Stimulated activated CD8-positive, alpha-beta memory T cell treated with anti-CD3 and anti-CD28 coated beads, Interleukin-15, amount 100 ng/mL, for 24 hours (primary cell): ENCODE data around the gene PFDN4.

Experiments used
- DNase-seq: peaks from one replicate; pipeline ENCODE4 v3.0.0-alpha.2; 2020; ENCODE audit warnings: low read depth

PFDN4 gene

DNA sequence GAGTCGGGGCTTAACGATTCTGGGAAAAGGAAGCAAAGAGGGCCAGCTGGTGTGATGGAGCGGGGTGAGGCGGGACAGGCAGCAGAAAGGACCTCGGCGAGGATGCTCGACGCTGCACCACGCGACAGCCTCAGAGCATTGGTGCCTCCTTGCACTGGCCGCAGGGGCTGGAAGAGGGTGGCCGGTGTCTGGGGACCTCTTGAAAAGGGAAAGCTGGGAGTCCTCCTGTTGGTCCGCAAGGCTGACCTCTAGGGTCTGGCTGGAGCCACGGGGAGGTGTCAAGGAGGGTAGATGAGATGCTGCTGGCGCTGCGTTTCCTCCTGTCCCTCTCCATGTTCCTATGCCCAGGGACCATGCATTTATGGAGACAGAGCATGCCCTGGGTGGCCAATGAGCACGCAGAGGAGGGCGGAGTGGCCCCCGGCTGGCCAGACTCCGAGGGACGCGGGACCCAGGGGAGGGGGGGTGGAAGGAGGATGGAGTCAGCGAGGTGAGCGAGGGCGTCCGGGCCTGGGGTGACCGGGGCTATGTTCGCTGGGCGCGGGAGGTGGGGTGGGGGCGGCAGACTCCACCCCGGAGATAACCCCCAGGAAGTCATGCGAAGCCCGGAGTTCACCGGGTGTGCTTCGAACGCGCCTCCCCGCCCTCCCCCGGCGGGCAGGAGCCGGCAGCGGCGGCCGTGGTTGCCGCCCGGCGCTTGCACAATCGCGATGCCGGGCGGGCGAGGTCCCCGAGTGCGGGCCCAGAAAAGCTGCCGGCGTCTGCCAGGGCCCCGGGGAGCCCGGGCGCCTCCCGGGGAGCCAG lies 34.0 kb upstream of the PFDN4 start, which contains the start of gene CYP24A1:
TSS of gene CYP24A1 (minus strand) at position 334 of the 804 bp plus-strand sequence. CDS start 407 bp downstream, outside the sequence.
- no peak for DNase-seq

DNA sequence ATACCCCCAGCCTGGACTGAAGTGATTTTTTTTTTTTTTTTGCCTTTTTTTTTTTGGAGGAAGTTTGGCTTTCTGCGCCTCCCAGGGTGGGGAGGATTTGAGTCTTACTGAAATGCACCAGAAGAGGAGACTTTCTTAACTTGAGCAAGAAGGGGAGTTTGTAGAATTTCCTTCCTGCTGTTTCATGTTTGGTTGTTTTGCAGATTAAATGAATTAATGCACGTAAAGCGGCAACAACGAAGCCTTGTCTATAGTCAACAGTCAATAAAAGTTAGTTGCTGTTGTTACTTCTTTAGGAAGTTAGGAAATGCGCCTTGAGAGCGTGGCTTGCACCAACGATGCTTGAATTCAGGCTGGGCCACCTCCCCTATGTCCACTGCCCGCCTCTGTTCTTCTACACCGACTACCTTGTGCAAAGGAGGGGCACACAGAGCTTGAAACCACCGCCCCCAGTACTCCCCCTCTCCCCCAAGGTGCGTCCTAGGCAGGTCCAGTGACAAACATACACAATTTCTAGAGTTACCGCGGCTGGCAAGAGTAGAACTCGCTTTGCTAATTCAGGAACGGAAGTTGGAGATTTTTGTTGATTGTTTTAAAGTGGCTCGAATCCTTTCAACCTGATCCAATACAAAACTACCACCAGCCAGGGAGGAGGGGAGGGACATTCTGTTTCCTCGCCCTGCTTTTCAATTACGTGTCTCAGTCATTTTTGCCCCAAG lies 33.3 kb upstream of the PFDN4 start:
- no peak for DNase-seq

DNA sequence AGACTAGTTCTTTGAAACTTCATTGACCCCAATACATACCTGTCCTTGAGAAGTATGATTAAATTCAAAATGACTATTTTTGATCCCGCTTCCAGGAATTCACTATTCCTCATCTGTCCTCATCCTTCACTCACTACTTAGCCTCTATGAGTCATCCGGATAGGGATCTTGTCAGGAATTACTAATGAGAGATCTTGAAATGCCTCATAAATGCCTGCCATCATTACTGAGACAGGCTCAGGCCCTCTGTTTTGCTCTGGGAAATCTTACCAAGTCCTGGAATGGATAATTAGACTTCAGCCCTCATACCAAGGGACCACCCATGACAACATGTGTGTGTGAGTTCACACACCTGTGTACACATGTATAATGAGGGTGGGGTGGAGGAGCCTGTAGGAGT lies 31.3 kb upstream of the PFDN4 start:
- no peak for DNase-seq

DNA sequence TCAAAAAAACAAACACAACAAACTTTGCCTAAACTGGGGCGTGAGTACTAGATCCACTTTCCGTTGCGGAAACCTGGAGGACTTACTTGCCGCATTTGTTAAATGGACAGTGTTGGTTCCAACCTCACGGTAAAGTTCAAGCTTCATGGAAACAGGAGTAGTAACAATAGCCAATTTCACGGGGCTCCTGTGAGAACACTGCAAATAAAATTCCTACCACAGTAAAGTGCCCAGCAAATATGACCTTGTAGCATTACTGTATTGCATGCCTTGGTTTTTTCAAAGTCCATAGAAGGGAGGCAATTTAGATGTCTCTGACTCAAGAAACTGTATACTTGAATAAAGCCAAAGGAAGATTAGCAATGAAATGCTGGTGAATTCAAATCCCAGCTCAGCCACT lies 30.5 kb upstream of the PFDN4 start:
- no peak for DNase-seq

DNA sequence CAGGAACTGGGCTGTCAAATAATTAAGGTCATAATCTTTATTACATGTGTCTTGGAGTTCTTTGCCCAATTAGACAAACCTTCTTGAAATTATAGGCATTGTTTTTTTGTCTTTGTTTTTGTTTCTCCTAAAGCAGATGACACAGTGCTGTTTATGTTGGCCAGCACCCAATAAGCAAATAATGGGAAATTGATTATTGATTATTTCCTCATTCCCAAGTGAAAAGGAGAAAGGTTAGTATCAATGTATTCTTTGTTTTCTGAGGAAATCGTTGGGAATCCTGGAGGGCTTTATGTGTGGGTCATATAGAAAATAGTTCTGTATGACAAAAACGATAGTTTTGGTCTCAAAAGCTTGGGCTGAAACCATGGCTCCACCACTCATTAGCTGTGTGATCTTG lies 29.6 kb upstream of the PFDN4 start:
- no peak for DNase-seq

DNA sequence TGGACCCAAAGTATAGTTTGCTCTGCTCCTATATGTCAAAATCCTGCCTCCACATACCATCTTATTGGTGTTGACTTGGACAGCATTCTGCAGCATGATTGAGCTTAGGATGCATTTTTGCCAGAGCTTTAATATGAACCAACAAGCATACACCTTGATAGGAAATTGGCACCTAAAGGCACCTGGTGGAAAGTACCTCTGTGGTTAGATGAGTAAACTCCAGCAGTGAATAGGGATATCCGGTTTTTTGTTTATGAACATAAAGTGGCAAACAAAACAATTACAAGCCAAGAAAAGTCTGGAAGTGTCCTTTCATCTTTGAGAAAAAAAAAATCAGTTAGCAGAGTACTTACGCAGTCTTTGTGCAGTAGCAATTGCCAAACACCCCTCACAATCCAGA lies 27.9 kb upstream of the PFDN4 start:
- no peak for DNase-seq

DNA sequence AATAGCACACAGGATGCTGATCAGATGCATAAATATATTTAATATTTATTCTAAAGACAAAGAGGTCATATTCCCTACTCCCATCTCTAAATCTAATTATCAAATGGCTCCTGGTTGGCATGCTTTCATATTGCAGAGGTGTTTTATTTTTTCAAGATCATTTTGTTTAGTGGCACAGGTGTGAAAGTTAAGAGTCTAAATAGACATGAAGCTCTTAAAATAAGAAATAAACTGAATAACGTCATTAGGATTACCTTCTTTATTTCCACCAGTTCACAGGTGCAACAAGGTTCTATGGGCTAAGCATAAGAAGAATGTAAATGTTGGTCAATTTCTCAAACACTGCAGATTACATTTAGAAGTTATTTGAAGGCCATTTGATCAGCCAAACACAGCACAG lies 27.0 kb upstream of the PFDN4 start:
- no peak for DNase-seq

DNA sequence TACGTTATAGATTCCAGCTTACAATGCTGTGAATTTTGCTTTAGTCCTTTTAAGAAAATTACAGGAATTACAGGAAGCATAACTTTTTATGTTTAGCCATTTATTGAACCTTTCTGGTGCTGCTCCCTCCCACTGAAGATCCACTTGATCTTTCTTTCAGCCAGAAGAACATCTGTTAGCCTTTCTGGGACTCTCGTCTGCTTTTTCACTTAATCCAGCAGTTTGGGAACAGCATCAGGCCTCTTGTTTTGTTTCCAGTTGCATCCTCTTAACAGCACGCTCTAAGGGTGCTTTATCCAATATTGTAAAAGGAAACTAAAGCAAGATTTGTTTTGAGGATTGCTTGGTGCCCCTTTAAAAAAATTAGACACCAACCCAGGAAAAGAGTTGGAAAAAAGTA lies 23.8 kb upstream of the PFDN4 start:
- DNase-seq, result no peak

DNA sequence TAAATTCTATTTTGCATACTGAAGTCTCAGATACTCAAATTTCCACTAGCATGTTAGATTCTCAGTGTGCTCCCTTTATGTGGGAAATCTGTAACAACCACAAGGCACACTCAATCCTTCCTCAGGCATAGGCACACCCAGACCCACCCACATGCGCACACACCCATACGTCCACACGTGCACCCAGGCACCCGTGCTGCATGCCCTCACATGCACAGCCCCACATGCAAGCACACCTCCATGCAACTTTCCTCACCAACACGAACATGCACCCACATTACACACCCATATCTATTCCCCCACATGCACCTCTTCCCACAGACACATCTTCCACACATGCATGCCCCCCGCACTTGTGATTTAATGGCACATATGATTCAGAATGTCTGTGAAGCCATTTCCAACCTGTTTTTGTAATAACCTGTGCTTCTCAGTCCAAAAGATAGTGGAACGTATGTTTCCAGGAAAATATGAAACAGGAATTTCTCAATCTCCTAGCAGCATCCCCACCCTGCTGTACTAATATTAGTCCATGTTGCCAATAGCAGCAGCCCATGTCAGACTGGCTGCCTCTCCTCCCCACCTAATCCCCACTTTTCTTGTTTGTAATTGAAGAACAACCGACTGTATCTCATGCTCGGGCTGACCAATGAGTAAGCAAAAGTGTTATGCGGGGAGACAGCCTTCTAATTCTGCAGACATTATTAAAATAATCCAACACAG lies 22.8 kb upstream of the PFDN4 start:
- DNase-seq, result no peak

DNA sequence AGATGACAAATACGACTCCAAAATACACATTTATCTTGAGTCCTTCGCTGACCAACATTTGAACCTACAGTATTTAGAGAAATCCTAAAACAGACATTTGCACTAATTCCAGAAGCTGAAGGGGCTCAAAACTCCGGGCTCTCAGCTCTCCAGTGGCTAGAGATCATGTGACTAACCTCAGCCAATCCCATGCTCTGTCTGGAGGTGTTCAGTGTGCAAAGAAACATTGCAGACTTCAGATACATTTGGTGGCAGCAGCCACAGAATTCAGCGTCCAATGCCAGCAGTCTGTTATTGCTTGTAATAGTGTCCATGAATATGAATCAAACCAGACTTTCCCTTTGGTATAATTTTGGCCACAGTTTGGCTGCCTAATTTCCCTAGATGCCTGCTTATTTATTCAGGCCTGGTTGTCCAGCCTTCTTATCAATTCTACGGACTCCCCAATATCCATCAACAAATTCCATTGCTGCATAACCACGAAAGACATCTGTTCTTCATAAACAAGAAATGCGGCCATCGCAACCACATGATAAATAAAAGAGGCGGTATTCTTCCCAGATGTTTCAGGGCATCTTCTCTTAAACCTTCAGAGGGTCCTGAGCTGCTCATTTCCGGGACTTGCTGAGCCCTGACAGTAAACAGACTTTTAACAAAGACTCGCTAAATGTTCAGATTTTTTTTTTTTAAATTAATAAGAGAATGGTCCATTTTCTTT lies 19.6 kb upstream of the PFDN4 start:
- no peak for DNase-seq

DNA sequence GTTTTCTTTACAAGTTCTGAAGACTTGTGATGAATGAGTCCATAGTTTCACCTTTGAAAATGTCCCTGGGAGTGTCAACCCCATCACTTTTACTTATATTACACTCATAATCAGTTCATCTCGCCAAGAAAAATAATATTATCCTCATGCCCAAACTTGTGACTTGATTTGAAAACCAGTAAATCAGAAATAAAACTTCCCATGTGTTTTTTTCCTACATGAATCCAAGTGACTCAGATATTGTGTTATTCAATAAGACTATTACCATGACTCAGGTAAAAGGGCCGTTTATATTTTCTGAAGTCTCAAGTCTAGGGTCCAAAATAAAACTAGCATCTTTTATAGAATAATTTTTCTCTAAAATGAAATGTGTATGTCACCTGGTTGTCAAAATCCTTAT lies 18.3 kb upstream of the PFDN4 start:
- DNase-seq, result no peak

DNA sequence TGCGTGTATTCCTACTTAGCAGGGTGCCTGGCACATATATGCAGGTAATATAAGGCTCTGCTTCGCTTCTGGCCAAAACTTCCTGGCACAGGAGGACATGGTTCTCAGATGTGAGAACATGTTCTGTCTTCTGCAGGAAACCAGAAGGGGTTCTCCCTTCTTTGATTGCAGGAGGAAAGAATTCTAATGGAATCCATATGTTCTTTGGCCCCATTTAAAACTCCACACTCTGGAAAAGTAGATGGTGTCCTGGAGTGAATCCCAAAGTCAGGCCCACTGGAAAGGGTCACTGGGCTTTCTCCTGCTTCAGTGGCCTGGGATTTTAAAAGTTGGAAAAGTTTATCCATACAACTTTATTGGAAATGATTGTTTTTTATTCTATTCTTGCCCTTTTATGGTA lies 17.7 kb upstream of the PFDN4 start:
- DNase-seq, result no peak

DNA sequence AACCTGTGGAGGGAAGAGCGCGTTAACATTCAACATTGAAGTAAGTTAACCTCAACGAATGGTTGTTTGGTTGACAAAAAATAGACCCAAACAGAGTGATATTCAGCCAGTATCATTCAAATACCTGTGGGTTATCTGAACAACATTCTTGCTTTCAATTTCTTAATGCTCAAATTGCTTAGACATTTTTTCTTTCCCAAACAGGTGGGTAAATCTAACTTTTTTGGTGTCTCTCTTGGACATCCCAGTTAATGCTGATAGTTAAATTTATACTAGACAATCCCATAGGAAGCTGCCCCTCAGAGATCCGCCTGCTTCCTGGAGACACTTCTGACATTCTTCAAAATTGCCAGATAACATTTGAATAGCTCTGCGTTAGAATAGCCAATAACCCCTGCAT lies 14.1 kb upstream of the PFDN4 start:
- no peak for DNase-seq

DNA sequence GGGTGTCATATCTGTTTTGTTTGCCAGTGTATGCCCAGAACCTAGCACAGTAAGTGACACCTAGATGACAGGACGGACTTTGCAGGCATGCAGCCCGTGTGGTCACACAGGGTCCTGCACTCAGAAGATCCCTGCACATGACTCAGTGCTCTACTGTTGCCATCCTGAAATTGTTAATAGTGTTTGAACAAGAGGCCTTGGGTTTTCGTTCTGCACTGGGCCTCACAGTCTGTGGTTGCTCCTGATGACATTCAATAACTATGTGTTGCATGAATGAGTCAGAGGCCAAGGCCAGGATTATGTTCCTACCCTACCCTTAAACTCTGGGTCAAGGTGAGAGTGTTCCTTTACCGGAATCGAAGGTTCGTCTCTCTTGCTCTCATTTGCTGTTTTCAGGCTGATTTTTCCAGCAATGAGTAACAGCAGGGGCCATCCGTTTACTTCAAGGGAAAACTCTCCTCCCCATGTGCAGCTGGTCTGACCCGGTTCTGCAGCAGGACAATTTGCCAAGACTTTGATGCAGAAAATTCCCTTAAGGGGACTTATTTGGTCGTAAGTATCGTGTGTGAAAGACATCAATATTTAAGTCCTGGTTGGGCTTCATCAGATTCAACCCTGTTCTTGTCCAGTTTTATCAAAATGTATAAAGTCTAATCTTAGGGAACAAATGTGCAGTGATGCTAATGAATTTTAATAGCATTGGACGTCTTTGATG lies 13.0 kb upstream of the PFDN4 start:
- no peak for DNase-seq

DNA sequence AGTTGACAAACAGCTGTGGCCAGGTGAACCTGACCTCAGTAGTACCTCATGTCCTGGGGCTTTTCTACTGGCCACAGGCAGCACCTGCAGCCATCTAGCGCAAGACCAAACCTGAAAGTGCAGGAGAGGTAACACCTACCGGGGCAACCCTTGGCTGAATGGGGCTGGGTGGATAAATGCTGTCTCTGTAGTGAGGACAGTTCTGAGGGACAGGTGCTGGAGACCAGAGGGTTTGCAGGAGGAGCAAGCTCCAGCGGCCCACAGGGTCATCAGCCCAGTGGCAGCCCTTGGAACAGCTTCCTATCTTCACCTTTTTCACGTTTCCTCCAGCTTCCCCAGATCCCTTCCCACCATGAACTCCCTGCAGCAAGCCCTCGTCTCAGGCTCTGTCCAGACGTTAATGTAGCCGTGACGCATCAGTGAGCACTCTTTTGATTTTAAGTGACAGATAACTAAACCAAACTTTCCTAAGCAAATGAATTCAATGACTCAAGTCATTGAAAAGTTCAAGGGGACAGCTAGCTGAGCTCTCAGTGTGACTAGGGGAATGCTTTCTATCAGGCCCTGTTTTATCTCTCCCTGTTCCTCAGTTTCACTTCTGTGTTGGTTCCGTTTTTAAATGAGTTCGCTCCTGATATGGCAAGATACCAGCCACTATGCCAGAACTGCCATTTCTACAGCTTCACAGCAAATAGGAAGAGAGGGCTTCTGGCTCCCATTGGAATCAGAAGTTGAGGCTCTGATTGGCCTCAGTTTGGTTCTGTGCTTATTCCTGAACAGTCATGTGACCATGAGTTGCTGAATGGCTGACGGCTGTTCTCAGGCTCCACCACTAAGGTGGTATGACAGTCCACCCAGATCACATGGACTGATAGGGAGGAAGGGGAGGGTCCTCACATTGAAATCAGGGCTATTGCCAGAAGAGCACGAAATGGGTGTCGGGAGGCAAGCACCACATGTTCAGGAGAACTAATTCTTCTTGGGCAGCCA lies 12.1 kb upstream of the PFDN4 start:
- DNase-seq, result no peak

DNA sequence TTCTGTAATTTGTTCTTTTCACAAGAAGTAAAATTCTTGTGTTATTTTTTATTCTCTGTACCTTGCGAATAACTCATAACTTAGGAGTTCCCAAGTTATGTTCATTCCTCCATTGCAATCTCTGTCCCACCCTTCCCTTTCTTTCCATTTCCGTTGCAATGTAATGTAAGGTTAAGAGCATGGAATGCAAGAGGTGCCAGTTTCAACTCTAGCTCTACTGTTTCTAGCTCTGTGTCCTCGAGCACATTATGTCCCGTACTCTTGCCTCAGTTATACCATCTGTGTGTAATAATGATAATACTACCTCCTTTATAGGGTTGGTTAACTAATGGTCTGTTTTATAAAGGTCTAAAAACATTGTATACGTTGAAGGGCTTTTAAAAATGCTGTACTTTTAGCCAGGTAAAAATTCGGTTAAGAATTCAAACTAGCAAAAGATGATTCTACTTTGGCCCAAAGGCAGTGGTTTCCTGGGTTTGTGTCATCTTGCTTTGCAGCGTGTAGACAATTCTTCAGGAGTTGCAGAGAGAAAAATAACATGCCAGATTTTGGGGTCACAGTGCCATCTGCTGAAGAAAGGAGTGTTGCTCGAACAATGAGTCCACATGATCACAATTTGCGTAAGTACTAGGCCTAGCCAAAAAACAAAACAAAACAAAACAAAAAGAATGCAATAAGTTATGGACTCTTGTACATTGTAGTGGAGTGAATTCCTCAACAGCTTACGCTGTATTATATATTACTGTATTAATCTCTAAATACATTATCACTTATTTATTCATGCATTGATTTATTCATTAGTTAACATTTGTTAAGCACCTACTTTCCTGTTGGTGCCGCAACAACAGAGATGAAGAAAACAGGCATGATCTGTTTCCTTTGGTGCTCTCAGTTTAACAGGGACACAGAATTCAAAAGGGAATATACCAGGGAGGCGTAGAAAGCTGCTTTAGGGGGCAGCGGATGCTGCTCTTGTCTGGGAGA lies 10.0 kb upstream of the PFDN4 start:
- no peak for DNase-seq

DNA sequence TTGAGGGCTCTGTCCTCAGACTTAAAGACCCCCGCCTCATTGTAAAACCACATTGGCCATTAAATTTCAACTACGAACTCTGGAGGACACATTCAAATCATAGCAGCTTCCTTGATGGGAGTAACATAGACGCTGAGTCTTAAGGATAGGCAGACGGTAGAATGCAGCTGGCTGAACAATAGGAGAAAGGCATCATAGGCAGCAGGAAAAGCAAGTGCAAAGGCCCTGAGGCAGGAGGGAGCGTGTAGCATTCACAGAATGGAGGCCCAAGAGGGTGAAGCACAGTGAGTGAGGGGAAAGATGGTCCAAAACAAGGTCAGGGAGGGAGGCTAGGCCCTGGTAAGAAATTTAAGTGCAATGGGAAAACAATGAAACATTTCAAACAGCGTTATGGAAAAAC lies 8.6 kb upstream of the PFDN4 start:
- no peak for DNase-seq

DNA sequence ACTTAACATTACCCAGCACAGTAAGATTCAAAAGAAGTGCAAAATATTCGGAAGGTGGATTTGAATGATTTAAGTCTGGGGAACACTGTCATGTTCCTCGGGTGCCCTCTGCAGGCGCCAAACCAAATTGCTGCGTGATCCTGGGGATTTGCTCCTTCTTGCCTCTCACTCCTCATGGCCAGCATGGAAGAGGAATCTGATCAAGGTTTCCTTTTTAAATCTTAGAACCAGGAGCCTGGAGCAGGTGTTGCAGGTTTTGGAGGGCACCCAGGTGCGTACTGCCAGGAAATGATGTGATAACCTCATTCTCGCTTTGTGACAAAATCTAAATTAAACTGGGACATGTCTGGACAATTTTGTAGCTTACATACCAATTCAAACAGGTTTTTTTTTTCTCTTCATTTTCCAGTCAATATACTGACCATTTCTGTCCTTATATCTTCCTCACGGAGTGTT lies 8.1 kb upstream of the PFDN4 start:
- DNase-seq, result peak; percentile 40
